Activated CD4-positive, alpha-beta T cell treated with anti-CD3 and anti-CD28 coated beads, Interleukin-2, amount 10 ng/mL, durations not matched to agents 24 days and 14 days (primary cell): ENCODE results near the gene ZKSCAN2. TPM values are rescaled to one million over a fixed set of nuclear protein-coding genes. Genes with fewer than 3 reads are reported as not detected.

ENCODE experiments used
- DNase-seq: peaks from one replicate; pipeline ENCODE4 v3.0.0; 2022
- H3K27ac Mint-ChIP-seq: one replicate; pipeline ENCODE4 v1.8.0; 2022; ENCODE audit warnings: mild to moderate bottlenecking, mixed read lengths
- H3K27me3 Mint-ChIP-seq: one replicate; pipeline ENCODE4 v1.8.0; 2022; ENCODE audit warnings: mixed read lengths
- H3K36me3 Mint-ChIP-seq: one replicate; pipeline ENCODE4 v1.8.0; 2022; ENCODE audit warnings: low read depth, mild to moderate bottlenecking, mixed read lengths
- H3K4me1 Mint-ChIP-seq: one replicate; pipeline ENCODE4 v1.8.0; 2021; ENCODE audit warnings: mixed read lengths
- H3K4me3 Mint-ChIP-seq: one replicate; pipeline ENCODE4 v1.8.0; 2022; ENCODE audit warnings: mild to moderate bottlenecking, moderate library complexity, mixed read lengths
- H3K9me3 Mint-ChIP-seq: one replicate; pipeline ENCODE4 v1.8.0; 2021; ENCODE audit warnings: mixed read lengths
- intact Hi-C: fragments of 100-400 bp; cut with micrococcal nuclease; formaldehyde crosslinking; loops from one replicate; pipeline ENCODE4 v1.15.1; 2023
- total RNA-seq: library from RNA; stranded (reverse); gene quantifications from 2 replicates; pipeline ENCODE4 v1.2.3, GENCODE V29; 2022

Gene ZKSCAN2
- total RNA-seq, 1 donor from 2014 or later = 6.8 TPM

DNA sequence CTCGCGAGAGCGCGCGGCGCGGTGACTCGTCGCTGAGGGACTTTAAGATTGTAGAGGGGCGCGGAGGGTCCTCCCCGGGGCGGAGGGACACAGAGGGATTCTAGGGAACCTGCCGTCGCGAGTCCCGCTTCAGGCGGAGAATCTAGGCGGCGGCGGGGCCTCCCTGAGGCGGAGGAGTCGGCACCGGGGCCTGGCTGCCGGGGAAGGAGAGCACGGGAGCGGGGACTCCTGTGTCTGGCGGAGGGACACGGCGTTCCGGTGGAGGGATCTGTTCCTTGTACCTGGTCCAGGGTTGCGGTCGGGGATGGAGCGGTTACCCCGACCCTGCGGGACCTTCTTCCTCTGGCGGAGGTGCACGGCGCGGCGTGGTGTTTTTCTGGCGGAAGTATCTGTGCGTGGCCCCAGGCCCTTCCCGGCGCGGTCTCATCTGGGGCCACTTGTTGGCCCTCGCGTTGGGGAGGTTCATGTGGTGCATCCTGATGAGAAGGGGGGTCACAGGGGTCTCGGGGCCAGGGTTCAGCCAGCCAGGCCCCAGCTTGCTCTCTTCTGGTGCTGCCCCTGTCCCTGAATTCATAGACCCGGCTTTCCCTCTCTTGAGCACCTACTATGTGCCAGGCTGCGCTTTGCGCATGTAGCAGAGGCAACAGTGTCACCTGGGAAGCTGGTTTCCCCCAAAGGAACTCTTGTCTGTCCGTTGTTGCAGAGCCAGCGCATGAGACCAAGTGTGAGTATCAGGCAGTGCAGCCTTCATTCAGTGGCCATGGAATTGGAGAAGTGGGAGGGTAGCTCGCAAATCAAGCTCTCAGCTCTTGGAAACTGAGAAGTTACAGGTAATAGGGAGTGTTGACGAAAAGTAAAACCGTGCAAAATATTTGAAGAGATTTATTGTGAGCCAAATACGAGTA, 563 bp upstream of the ZKSCAN2 start:
- no peaks in the 10 kb centered on the region for H3K27me3 Mint-ChIP-seq
- H3K4me3 Mint-ChIP-seq = peak overlapping the region; percentile 91
- peak overlapping the region; percentile 97 for H3K27ac Mint-ChIP-seq
- no peaks in the 10 kb centered on the region for H3K9me3 Mint-ChIP-seq
- peaks cover 44% of the 10 kb centered on the region for H3K4me1 Mint-ChIP-seq
- DNase-seq = peak; percentile 92
- intact Hi-C loops = loop anchor here (1.0 to 10.0 kb wide), 3 partner anchors 25 to 193 kb away; partner anchors contain the start of gene LCMT1
- peaks cover 21% of the 10 kb centered on the region for H3K36me3 Mint-ChIP-seq

GRCh38 chr16:25256695-25257469, 763 bp downstream of the ZKSCAN2 start:
- intact Hi-C loops = loop anchor here (2.0 to 10.0 kb wide), 2 partner anchors 24 to 192 kb away; no protein-coding TSS in a partner anchor
- Mint-ChIP-seq H3K27ac (peak overlapping the region; percentile 93), H3K4me1 (peaks cover 43% of the 10 kb centered on the region), H3K4me3 (peak overlapping the region; percentile 91), H3K9me3 (no peaks in the 10 kb centered on the region), H3K36me3 (peaks cover 15% of the 10 kb centered on the region), H3K27me3 (no peaks in the 10 kb centered on the region)
- DNase-seq = peak; percentile 71

DNA sequence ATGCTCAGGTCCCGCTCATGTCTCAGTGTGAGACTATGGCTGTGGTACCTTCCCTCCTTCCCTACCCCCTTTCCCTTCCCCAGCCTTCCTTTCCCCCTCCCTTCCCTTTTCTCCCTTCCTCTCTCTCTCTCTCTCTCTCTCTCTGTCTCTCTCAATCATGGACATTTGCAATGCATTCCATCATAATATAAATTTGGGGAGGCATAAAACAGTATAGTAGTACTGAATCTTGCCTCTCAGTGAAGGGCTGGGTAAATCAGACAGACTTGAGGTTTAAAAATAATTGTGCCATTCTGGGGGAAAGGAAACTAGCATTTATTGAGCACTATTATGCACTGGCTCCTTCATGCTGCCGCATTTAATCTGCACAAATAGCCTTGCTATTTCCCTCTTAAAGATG, 4.3 kb downstream of the ZKSCAN2 start:
- intact Hi-C loops = loop anchor here (10.0 kb wide), 1 partner anchor 189 kb away; no protein-coding TSS in a partner anchor
- Mint-ChIP-seq H3K9me3 (peaks cover 7% of the 10 kb centered on the region), H3K36me3 (peaks cover 21% of the 10 kb centered on the region), H3K4me3 (no peak overlapping the region), H3K27me3 (no peaks in the 10 kb centered on the region), H3K4me1 (peaks cover 19% of the 10 kb centered on the region), H3K27ac (no peak overlapping the region)
- DNase-seq = no peak

- H3K9me3 Mint-ChIP-seq = peaks cover 7% of the 10 kb centered on the region
- intact Hi-C loops = loop anchor here (10.0 kb wide), 1 partner anchor 186 kb away; no protein-coding TSS in a partner anchor
- H3K36me3 Mint-ChIP-seq = peaks cover 39% of the 10 kb centered on the region
- H3K27me3 Mint-ChIP-seq = no peaks in the 10 kb centered on the region
- H3K4me1 Mint-ChIP-seq = peaks cover 4% of the 10 kb centered on the region
- DNase-seq = no peak
- H3K27ac Mint-ChIP-seq = no peak overlapping the region
- no peak overlapping the region for H3K4me3 Mint-ChIP-seq
Measured at GRCh38 chr16:25250467-25250866, 7.2 kb downstream of the ZKSCAN2 start.

DNA sequence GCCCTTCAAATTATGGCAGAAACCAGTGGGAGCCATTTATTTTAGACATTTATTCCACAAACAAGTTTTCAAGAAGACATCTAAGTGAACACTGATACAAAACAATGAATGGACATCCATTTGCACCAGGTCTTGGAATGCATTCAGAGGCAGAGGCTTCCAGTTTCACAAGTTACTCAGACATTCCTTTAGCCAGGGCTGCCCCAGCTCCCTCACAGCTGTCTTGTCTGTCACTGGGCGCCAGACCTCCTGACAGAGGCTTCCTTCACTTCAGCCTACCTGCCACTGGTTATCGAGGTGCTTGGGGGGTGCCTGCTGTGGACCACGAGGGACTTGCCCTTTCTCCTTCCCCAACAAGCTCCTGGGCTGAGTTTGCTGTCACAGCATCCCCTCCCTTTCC, 21.7 kb downstream of the ZKSCAN2 start:
- H3K36me3 Mint-ChIP-seq = no peaks in the 10 kb centered on the region
- H3K27me3 Mint-ChIP-seq = peaks cover 1% of the 10 kb centered on the region
- no peak for DNase-seq
- no peaks in the 10 kb centered on the region for H3K9me3 Mint-ChIP-seq
- H3K27ac Mint-ChIP-seq = no peak overlapping the region
- intact Hi-C loops = no loop called here
- no peak overlapping the region for H3K4me3 Mint-ChIP-seq
- peaks cover 2% of the 10 kb centered on the region for H3K4me1 Mint-ChIP-seq

DNA sequence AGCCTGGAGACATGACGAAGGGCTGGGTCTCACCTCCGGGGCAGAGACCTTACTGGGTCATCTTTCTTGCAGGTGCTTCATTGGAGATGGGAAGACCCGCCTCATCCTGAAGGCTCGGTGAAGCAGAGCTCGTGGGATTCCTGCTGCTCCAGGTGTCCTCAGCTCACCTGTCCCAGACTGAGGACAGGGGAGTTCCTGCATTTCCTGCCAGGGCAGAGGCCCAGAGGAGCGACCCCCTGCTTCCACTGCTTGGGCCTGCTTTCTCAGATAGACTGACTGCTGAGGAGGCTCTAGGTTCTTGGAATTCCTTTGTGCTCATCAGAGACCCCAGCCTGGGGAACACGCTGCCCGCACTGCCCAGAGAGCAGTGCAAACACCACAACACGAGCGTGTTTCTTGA, 29.3 kb downstream of the ZKSCAN2 start:
- H3K4me1 Mint-ChIP-seq = no peaks in the 10 kb centered on the region
- H3K4me3 Mint-ChIP-seq = no peak overlapping the region
- DNase-seq = no peak
- peaks cover 3% of the 10 kb centered on the region for H3K27me3 Mint-ChIP-seq
- no peaks in the 10 kb centered on the region for H3K36me3 Mint-ChIP-seq
- intact Hi-C loops = loop anchor here (10.0 kb wide), 1 partner anchor 714 kb away; no protein-coding TSS in a partner anchor
- no peak overlapping the region for H3K27ac Mint-ChIP-seq
- H3K9me3 Mint-ChIP-seq = no peaks in the 10 kb centered on the region

GRCh38 chr16:25224731-25225319, 32.8 kb downstream of the ZKSCAN2 start:
- Mint-ChIP-seq H3K27ac (no peak overlapping the region), H3K9me3 (no peaks in the 10 kb centered on the region), H3K27me3 (no peaks in the 10 kb centered on the region), H3K4me1 (no peaks in the 10 kb centered on the region), H3K36me3 (no peaks in the 10 kb centered on the region), H3K4me3 (no peak overlapping the region)
- intact Hi-C loops = loop anchor here (1.0 to 10.0 kb wide), 3 partner anchors 98 to 710 kb away; no protein-coding TSS in a partner anchor
- no peak for DNase-seq

GRCh38 chr16:25223964-25224363, 33.7 kb downstream of the ZKSCAN2 start:
- intact Hi-C loops = loop anchor here (10.0 kb wide), 1 partner anchor 709 kb away; no protein-coding TSS in a partner anchor
- Mint-ChIP-seq H3K27ac (no peak overlapping the region), H3K4me1 (no peaks in the 10 kb centered on the region), H3K36me3 (no peaks in the 10 kb centered on the region), H3K27me3 (no peaks in the 10 kb centered on the region), H3K9me3 (no peaks in the 10 kb centered on the region), H3K4me3 (no peak overlapping the region)
- DNase-seq = no peak

- DNase-seq = no peak
- intact Hi-C loops = loop anchor here (10.0 kb wide), 1 partner anchor 708 kb away; no protein-coding TSS in a partner anchor
- H3K4me3 Mint-ChIP-seq = no peak overlapping the region
- no peaks in the 10 kb centered on the region for H3K9me3 Mint-ChIP-seq
- H3K27ac Mint-ChIP-seq = no peak overlapping the region
- H3K36me3 Mint-ChIP-seq = no peaks in the 10 kb centered on the region
- H3K4me1 Mint-ChIP-seq = no peaks in the 10 kb centered on the region
- peaks cover 2% of the 10 kb centered on the region for H3K27me3 Mint-ChIP-seq
Measured at GRCh38 chr16:25222959-25223358, 34.7 kb downstream of the ZKSCAN2 start.

GRCh38 chr16:25219070-25219737, 38.4 kb downstream of the ZKSCAN2 start:
- Mint-ChIP-seq H3K4me3 (no peak overlapping the region), H3K9me3 (no peaks in the 10 kb centered on the region), H3K36me3 (no peaks in the 10 kb centered on the region), H3K4me1 (no peaks in the 10 kb centered on the region), H3K27me3 (peaks cover 2% of the 10 kb centered on the region), H3K27ac (no peak overlapping the region)
- no peak for DNase-seq
- intact Hi-C loops = no loop called here

GRCh38 chr16:25217921-25218320, 39.7 kb downstream of the ZKSCAN2 start:
- no peak overlapping the region for H3K4me3 Mint-ChIP-seq
- no peaks in the 10 kb centered on the region for H3K9me3 Mint-ChIP-seq
- intact Hi-C loops = no loop called here
- no peak for DNase-seq
- H3K4me1 Mint-ChIP-seq = no peaks in the 10 kb centered on the region
- H3K27me3 Mint-ChIP-seq = peaks cover 2% of the 10 kb centered on the region
- no peaks in the 10 kb centered on the region for H3K36me3 Mint-ChIP-seq
- no peak overlapping the region for H3K27ac Mint-ChIP-seq

DNA sequence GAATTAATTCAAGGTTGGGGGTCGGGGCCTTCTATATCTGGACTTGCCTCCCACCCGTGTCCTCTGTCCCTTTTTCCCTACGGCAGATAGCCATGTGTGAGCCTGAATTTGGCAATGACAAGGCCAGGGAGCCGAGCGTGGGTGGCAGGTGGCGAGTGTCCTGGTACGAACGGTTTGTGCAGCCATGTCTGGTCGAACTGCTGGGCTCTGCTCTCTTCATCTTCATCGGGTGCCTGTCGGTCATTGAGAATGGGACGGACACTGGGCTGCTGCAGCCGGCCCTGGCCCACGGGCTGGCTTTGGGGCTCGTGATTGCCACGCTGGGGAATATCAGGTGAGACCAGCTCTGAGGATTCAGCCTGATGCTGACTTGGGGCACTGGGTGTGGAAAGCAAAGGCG, 40.5 kb downstream of the ZKSCAN2 start:
- Mint-ChIP-seq H3K27ac (no peak overlapping the region), H3K36me3 (no peaks in the 10 kb centered on the region), H3K9me3 (no peaks in the 10 kb centered on the region), H3K27me3 (peaks cover 2% of the 10 kb centered on the region), H3K4me1 (no peaks in the 10 kb centered on the region), H3K4me3 (no peak overlapping the region)
- DNase-seq = no peak
- intact Hi-C loops = no loop called here

GRCh38 chr16:25213709-25214397, 43.8 kb downstream of the ZKSCAN2 start:
- H3K4me1 Mint-ChIP-seq = no peaks in the 10 kb centered on the region
- intact Hi-C loops = no loop called here
- no peak for DNase-seq
- no peaks in the 10 kb centered on the region for H3K9me3 Mint-ChIP-seq
- H3K36me3 Mint-ChIP-seq = no peaks in the 10 kb centered on the region
- H3K4me3 Mint-ChIP-seq = no peak overlapping the region
- no peak overlapping the region for H3K27ac Mint-ChIP-seq
- H3K27me3 Mint-ChIP-seq = peaks cover 2% of the 10 kb centered on the region
